A549 (cell line): ENCODE measurements around the gene KCNK17. TPM values are rescaled to one million over a fixed set of nuclear protein-coding genes. Genes with fewer than 3 reads are reported as not detected.
A peak's percentile ranks its signal among the peaks of the same experiment; 100 is the strongest.

Experiments
- ATAC-seq, 2 experiments: fragments of 200-7000 bp in 1 of 2; fragments of >200 bp in 1 of 2; cut with Nextera tagmentation in 1 of 2; cut with Tn5 transposase in 1 of 2; 3 replicates each; pipeline versions ENCODE4 v1.8.0 to v1.9.1; 2018 to 2020; ENCODE audit warnings: mild to moderate bottlenecking in 1 of 2, moderate library complexity in 1 of 2
- CTCF ChIA-PET: fragments of 300-600 bp; sonication (Branson Sonifier 250); formaldehyde crosslinking; extraction: SDS; loops from one replicate; lab custom pipeline; 2021; ENCODE audit warnings: antibody characterized with exemption, inconsistent platforms; lab: Yijun Ruan, JAX
- POLR2A ChIA-PET: fragments of 350-600 bp; formaldehyde crosslinking; extraction: SDS; loops from one replicate; lab custom pipeline; 2021; ENCODE audit warnings: antibody characterized with exemption, inconsistent platforms; lab: Yijun Ruan, JAX
- DNase-seq, 2 experiments: peaks; one replicate each; pipeline versions ENCODE4 v3.0.0 to v3.0.0-alpha.2; 2011 to 2016; ENCODE audit warnings: low read depth in 1 of 2, low spot score in 1 of 2
- FAIRE-seq: peaks from 2 replicates; lab custom pipeline; 2011; peaks lifted over from hg19 to GRCh38; lab: Jason Lieb, UNC
- H3K27ac ChIP-seq, 2 experiments: fragments of >200 bp; sonication (Bioruptor Twin); formaldehyde crosslinking; 3 replicates each; pipeline ENCODE4 v1.5.1; 2016 to 2017
- H3K4me1 ChIP-seq: fragments of >200 bp; sonication (Bioruptor Twin); formaldehyde crosslinking; 3 replicates; pipeline ENCODE4 v1.6.1; 2016
- H3K4me2 ChIP-seq: fragments of >200 bp; sonication (Bioruptor Twin); formaldehyde crosslinking; 3 replicates; pipeline ENCODE4 v1.6.1; 2016
- H3K4me3 ChIP-seq: fragments of >200 bp; sonication (Bioruptor Twin); formaldehyde crosslinking; 3 replicates; pipeline ENCODE4 v1.5.1; 2016
- H3K9me3 ChIP-seq: fragments of >200 bp; sonication (Bioruptor Twin); formaldehyde crosslinking; 3 replicates; pipeline ENCODE4 v1.6.1; 2016
- ATOH8 ChIP-seq: fragments of 250-450 bp; sonication (Bioruptor Pico); IDR thresholded peaks from 2 replicates; pipeline ENCODE4 v1.5.0; 2020; ENCODE audit warnings: low read depth, mild to moderate bottlenecking, moderate library complexity
- BHLHE40 ChIP-seq: IDR thresholded peaks from 2 replicates; pipeline ENCODE4 v1.6.1; 2012; ENCODE audit warnings: low read depth, low read length, inconsistent platforms
- CBX2 ChIP-seq: fragments of 200-600 bp; sonication (generic); IDR thresholded peaks from 2 replicates; pipeline ENCODE4 v1.6.1; 2016; ENCODE audit warnings: low read depth, mild to moderate bottlenecking, borderline replicate concordance
- CEBPB ChIP-seq, 2 experiments: fragments of >200 bp in 1 of 2; sonication (Bioruptor Twin) in 1 of 2; formaldehyde crosslinking in 1 of 2; IDR thresholded peaks; 2 replicates each; pipeline ENCODE4 v1.6.1; 2012 to 2016
- CHD4 ChIP-seq: fragments of 200-600 bp; sonication (generic); IDR thresholded peaks from 2 replicates; pipeline ENCODE4 v1.6.1; 2016; ENCODE audit warnings: antibody characterized with exemption, mild to moderate bottlenecking, borderline replicate concordance
- CTCF ChIP-seq: fragments of >200 bp; sonication (Bioruptor Twin); formaldehyde crosslinking; IDR thresholded peaks from 3 replicates; pipeline ENCODE4 v1.5.1; 2016
- FOSL2 ChIP-seq, 2 experiments: fragments of 450-650 bp in 1 of 2; fragments of >200 bp in 1 of 2; sonication (Bioruptor Twin) in 1 of 2; formaldehyde crosslinking; IDR thresholded peaks; 2 replicates each; pipeline versions ENCODE4 v1.5.0 to v1.6.1; 2016 to 2020; ENCODE audit warnings: mild to moderate bottlenecking in 1 of 2, moderate library complexity in 1 of 2
- GATA3 ChIP-seq: IDR thresholded peaks from 2 replicates; pipeline ENCODE4 v1.6.1; 2012; ENCODE audit warnings: borderline replicate concordance
- MYC ChIP-seq: IDR thresholded peaks from 2 replicates; pipeline ENCODE4 v1.6.1; 2012; ENCODE audit warnings: mild to moderate bottlenecking, inconsistent platforms, low read length, improper control_type of control experiment, borderline replicate concordance
- NFE2L2 ChIP-seq: fragments of 150-350 bp; conservative IDR thresholded peaks from 2 replicates; pipeline ENCODE4 v1.6.1; 2014; ENCODE audit warnings: low read length
- PHF8 ChIP-seq: fragments of 200-600 bp; sonication (generic); IDR thresholded peaks from 2 replicates; pipeline ENCODE4 v1.6.1; 2016; ENCODE audit warnings: low read depth, mild to moderate bottlenecking, antibody characterized with exemption, moderate library complexity, borderline replicate concordance
- RAD21 ChIP-seq, 2 experiments: fragments of >200 bp in 1 of 2; sonication (Bioruptor Twin) in 1 of 2; formaldehyde crosslinking in 1 of 2; IDR thresholded peaks in 1 of 2; conservative IDR thresholded peaks in 1 of 2; 2 replicates in 1 of 2; 3 replicates in 1 of 2; pipeline ENCODE4 v1.6.1; 2012 to 2018; ENCODE audit warnings: inconsistent platforms in 1 of 2
- RCOR1 ChIP-seq: fragments of 150-350 bp; IDR thresholded peaks from 2 replicates; pipeline ENCODE4 v1.6.1; 2014; ENCODE audit warnings: antibody characterized with exemption, low read length, low read depth
- SMC3 ChIP-seq: fragments of >200 bp; sonication (Bioruptor Twin); formaldehyde crosslinking; IDR thresholded peaks from 3 replicates; pipeline ENCODE4 v1.6.1; 2018; ENCODE audit warnings: inconsistent platforms
- TFCP2L1 ChIP-seq: fragments of 250-450 bp; sonication (Bioruptor Pico); IDR thresholded peaks from 2 replicates; pipeline ENCODE4 v1.5.0; 2021; ENCODE audit warnings: mild to moderate bottlenecking
- ZSCAN20 ChIP-seq: fragments of 250-450 bp; sonication (Bioruptor Pico); IDR thresholded peaks from 2 replicates; pipeline ENCODE4 v1.8.0; 2022; ENCODE audit warnings: mild to moderate bottlenecking, moderate library complexity
- whole genome bisulfite sequencing: methylation state at CpG from one replicate; pipeline ENCODE4 v1.1.6; 2017; ENCODE audit errors: missing lambda C conversion rate; 5-methylcytosine and 5-hydroxymethylcytosine counted together
- polyA plus RNA-seq, 4 experiments: library from polyadenylated mRNA; depleted of rRNA in 3 of 4; stranded (reverse); fragments of >200 nt; fragmentation: RNase III in 1 of 4; extraction: RNeasy Plus Mini Kit Qiagen cat#74134 plus additional on column Dnase treatment in 1 of 4; gene quantifications; 2 replicates in 3 of 4; 3 replicates in 1 of 4; pipeline ENCODE4 v1.2.3, GENCODE V29; 2011 to 2017

KCNK17 gene
- polyA plus RNA-seq, 2 of the 4 experiments (the other 2 are of a cell fraction) = not detected

- POLR2A ChIA-PET = no interaction called here
- ATAC-seq (peak; percentile 83 to 96), DNase-seq (peak; percentile 38 to 74), FAIRE-seq (no peak)
- Histone ChIP-seq H3K9me3 (no peaks in the 10 kb centered on the region), H3K4me3 (no peak overlapping the region), H3K27ac (no peak overlapping the region), H3K4me1 (no peaks in the 10 kb centered on the region), H3K4me2 (no peak overlapping the region)
- CTCF ChIA-PET = interaction anchor here (0.9 to 1.6 kb wide), 5 partner anchors 9 to 27 kb away, joined by 3 to 4 read pairs (median 3); no protein-coding TSS in a partner anchor
- WGBS = 5% methylated on average over 7 of the region's 9 CpGs
- TF ChIP-seq RAD21 (conservative IDR thresholded peaks at IDR 0.05 in 1 of 2, IDR thresholded peaks at IDR 0.05 in 1 of 2) (peak; percentile 64 to 72; a peak in 4 of 5 replicates), MYC (no peak), SMC3 (0 out of 3 replicates have a peak, but pooled peaks have one; percentile 32), NFE2L2 (no peak), CTCF (peak; percentile 66)
These were observed 33.8 kb upstream of the KCNK17 start for GRCh38 chr6:39347906-39348585.

- CTCF ChIA-PET = interaction anchor here (0.5 to 2.0 kb wide), 7 partner anchors 9 to 1728 kb away, joined by 3 to 7 read pairs (median 4); no protein-coding TSS in a partner anchor
- WGBS = 72% methylated on average over 4 of the region's 6 CpGs
- no peaks in the 10 kb centered on the region for H3K4me1 ChIP-seq
- no peak overlapping the region for H3K27ac ChIP-seq
- TF ChIP-seq FOSL2 (IDR thresholded peaks at IDR 0.05) = no peak
- no peak for TF ChIP-seq FOSL2 (CRISPR knock-in tag; IDR thresholded peaks at IDR 0.05)
- no peak for TF ChIP-seq RCOR1
- no peak for TF ChIP-seq TFCP2L1
- TF ChIP-seq GATA3 = no peak
- TF ChIP-seq CBX2 = no peak
- no peak for TF ChIP-seq BHLHE40
- no peak for TF ChIP-seq ZSCAN20 (CRISPR knock-in tag)
- no peak for TF ChIP-seq PHF8
- TF ChIP-seq CTCF = no peak
- POLR2A ChIA-PET = no interaction called here
- ATAC-seq = no peak
- DNase-seq = no peak
- H3K4me3 ChIP-seq = no peak overlapping the region
- no peaks in the 10 kb centered on the region for H3K9me3 ChIP-seq
- no peak overlapping the region for H3K4me2 ChIP-seq
- no peak for FAIRE-seq
These were observed 33.0 kb upstream of the KCNK17 start for GRCh38 chr6:39347206-39347605.

GRCh38 chr6:39344821-39345280 is 30.6 kb upstream of the KCNK17 start:
- no peak for TF ChIP-seq ATOH8
- no peak for TF ChIP-seq CHD4
- no peak for TF ChIP-seq RAD21 (conservative IDR thresholded peaks at IDR 0.05 in 1 of 2, IDR thresholded peaks at IDR 0.05 in 1 of 2)
- TF ChIP-seq PHF8 = no peak
- no peak for TF ChIP-seq CEBPB (IDR thresholded peaks at IDR 0.05)
- no peak for TF ChIP-seq SMC3
- Histone ChIP-seq H3K27ac (no peak overlapping the region), H3K4me2 (no peak overlapping the region), H3K4me3 (no peak overlapping the region), H3K4me1 (no peaks in the 10 kb centered on the region), H3K9me3 (no peaks in the 10 kb centered on the region)
- FAIRE-seq = no peak
- DNase-seq = no peak
- ChIA-PET POLR2A (no interaction called here), CTCF (no interaction called here)
- 37% methylated on average over 4 of the region's 7 CpGs for WGBS
- ATAC-seq = no peak
